Stimulated activated CD8-positive, alpha-beta memory T cell treated with anti-CD3 and anti-CD28 coated beads, Interleukin-4, amount 100 ng/mL, for 4 hours (primary cell): ENCODE data around the gene MICAL3.

Experiments used
- DNase-seq, 2 donors: peaks; one replicate each; pipeline ENCODE4 v3.0.0-alpha.2; 2020; ENCODE audit warnings: low read depth in 2 of 2, low spot score in 1 of 2

The MICAL3 gene

DNA sequence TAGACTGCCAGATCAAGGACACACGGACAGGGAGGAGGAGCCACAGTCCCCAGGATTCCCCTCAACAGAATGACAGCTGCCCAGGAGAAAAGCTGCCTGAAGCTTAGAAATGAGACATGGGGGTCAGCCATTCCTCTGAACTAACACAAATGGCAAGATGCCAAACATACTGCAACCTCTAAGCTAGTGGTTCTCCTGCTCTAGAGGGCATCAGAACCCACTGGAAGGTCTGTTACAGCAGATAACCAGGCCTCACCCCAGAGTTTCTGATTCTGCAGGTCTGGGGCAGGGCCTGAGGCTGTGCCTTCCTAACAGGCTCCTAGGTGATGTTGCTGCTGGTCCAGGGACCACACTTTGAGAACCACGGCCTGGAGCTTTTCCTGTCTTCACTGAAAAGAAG is 221.5 kb downstream of the MICAL3 start:
- DNase-seq: no peak

DNA sequence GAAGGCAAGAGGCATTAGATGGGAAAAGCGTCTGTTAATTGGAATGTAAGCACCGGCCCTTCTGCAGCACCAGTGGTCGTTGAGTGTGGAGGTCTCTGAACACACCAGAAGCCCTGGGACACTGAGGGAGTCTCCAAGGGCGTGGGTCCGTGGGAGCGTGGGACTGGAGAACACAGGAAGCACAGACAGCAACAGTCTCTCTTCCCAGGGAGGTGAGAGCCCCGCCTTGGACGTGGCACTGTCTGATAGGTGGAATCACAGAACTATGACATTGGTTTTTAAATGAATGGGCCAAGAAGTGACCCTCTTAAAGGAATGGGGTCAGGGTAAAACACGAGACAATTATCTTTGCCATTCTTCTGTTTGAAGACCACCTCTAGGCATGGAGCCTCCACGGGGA is 221.9 kb downstream of the MICAL3 start:
- DNase-seq: no peak

DNA sequence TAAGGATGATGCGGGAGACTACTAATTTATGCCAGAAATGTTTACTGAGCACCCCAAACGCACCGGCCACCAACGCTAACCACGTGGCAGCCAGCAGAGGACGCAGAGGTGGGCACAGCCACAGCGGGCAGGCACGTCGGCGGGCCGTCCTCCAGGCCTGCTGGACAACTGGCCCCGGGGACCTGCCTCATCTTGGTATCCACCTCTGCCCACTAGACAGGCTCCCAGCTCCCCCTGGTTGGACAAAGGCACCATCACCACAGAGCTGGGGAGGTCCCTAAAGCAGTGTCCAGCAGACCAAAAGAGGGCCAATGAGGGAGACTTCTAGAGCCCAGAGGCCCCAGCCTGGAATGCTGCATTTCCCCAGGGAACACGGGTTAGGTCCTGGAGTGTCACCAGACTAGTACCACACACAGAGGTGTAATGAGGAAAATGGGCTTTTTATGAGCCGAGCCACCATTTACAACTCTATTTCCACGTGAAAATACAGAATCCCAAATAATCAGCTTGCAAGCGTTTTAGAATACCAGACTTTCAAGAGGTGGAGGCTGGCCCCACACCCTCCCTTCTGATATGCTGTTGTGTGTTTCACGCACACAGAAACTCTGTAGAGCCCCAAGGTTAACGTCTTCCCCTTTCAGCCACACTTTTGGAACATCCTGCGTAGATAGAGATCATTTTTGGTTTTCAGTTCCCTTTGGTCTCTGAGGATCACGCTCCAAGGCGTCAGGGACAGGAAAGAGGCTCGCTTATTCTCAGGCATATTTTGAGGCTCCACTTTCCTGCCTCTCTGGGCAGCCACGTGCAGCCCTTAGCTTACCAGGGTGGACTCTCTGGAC is 226.4 kb downstream of the MICAL3 start:
- DNase-seq: no peak

DNA sequence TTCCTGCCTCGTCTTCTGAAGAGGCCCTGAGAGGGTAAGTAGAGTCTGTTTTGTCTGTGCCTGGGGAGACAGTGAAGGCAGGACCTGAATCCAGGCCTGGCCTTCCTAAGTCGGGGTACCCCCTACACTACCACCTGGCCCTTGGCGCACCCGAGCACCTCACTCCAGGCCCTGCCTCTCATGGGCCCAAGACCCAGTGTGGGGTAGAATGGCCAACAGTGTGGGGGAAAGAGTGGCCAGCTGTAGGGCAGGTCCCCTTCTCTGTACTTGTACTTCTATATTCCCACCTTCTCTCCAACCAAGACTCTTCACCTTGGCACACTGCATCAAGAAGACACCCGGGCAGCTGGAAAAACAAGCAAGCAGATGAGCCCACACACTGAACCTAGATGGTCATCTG is 227.7 kb downstream of the MICAL3 start:
- no peak for DNase-seq

DNA sequence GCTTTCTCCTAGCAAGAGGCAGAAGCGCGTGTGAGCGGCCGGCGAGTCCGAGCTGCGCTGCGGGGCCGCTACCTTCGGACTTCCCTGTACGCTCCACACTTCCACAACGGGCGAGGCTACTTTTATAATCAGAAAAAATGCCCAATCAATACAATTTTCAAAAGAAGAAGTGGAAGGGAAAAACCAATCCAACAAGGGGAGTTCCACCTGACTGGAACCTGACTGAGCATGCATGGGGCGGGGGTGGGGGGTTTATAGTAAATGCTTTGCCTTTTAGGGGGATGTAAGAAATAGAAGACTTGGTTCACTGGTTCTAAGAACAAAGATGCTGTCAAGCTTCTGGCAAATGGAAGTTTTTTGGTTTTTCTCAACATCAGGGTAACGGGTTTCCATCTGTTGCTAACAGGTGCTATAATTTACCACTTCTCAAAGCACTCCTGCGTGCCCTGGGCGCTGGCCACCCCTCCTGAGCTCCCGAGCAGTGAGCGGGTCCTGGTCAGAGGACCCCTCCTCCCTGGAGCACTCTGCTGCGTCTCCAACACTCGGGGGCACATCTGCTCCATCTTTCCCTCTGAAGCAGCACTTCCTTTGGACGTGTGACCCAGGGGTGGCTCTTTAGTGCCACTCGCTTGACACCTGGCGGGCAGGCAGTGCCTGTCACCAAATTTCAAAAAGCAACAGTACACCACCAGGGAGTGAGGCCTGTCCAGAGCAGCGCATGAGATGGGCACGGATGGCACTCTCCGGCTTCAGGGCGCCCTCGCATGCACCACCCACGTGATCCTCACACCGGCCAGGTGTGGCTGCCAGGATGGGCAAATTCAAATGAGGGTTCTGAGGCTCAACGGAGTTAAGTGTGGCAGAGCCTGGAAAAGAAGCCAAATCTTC is 228.5 kb downstream of the MICAL3 start:
- DNase-seq: no peak

DNA sequence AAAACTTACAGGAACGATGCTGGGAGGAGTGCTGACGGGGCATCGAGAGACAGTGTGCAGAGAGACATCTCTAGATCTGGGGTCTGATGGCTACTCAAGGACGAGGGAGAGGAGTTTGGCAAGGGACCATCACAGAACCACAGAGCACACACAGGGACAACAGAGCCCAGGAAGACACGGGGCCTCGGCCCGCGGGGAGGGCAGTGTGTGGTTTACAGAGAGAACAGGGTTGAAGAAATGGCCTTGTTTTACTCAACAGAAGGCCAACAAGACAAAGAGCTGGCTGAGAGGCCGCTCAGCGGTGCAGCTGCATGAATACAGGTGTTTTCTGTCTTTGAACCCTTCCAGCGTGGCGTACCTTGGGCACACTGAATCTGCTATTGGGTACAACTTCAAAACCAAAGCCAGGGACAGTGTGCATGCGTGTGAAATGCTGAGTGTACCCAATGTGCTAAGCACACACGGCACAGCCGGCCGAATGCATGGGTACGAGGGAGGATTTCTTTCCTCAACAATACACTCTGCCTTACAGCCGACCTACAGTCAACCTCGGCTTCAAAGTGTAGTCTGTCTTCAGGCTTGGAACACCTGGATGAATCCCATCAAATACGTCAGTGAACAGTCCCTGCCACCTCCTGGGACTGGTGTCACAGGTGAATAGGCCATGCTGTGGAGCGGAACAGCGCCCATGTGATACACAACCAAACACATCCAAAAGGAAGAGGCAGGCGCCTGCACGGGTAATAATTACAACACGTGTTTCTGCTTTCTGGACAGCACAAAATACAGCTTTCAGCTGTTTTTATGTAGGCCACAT is 229.4 kb downstream of the MICAL3 start:
- no peak for DNase-seq

DNA sequence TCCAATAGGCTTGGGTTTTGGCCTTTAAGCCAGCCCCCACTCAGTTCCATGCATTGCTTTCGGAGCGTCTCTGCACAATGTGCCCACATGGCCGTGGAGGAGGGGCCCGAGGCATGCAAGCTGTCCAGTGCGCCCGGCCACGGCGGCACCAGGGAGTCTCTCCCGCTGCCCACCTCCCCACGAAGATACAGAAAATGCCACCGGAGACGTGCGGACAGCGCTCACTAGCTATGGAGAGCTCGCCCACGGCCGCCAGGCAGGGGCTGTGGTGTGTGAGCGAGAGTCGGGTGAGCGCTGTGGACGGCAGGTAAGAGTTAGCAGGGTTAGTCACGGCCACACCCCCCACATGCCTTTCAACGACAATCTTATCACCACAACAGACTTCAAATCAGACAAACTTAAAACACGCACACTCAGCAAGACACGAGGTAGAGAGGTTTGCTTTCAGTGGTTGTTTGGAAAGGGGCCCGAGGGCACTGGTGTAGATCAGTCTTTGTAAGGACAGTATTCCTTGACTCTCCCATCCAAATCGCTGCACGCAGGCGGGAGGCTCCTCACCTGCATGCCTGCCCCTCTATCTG is 231.4 kb downstream of the MICAL3 start:
- no peak for DNase-seq

DNA sequence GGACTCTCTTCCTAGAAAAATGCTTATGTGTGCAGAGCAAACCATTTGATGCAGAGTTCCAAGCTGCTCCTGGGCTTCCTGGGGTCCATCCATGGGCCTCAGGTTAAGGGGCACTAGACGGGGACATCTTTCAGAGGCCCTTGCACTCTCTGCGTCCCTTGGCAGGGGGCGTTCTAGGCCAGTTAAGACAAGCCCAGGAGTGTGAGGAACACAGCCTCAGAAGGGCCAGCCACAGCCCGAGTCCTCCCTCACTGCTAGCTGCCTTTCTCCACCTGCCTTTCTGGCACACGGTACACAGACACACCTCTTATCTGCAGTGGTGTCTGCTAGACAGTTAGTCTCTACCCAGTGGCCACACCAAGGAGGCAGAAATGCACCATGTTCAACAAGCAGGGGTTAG is 232.1 kb downstream of the MICAL3 start:
- DNase-seq: no peak

DNA sequence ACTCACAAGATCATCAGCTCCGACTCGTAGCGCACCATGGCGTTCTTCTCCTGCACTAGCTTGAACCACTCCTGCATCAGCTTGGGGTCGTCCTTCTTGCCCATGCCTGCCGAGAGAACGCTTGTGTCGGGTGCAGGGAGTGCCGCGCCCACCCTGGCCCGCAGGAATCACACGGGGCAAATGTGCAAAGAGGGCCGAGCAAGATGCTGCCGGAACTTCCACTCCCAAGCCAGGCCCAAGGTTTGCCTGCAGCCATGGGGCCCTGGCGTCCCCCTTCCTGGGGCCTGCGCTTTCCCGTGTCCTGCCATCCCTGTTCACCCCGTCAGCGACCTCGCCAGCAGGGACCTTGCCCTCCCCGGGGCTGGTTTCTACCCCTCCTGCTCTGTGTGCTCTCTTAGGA is 233.2 kb downstream of the MICAL3 start:
- no peak for DNase-seq

DNA sequence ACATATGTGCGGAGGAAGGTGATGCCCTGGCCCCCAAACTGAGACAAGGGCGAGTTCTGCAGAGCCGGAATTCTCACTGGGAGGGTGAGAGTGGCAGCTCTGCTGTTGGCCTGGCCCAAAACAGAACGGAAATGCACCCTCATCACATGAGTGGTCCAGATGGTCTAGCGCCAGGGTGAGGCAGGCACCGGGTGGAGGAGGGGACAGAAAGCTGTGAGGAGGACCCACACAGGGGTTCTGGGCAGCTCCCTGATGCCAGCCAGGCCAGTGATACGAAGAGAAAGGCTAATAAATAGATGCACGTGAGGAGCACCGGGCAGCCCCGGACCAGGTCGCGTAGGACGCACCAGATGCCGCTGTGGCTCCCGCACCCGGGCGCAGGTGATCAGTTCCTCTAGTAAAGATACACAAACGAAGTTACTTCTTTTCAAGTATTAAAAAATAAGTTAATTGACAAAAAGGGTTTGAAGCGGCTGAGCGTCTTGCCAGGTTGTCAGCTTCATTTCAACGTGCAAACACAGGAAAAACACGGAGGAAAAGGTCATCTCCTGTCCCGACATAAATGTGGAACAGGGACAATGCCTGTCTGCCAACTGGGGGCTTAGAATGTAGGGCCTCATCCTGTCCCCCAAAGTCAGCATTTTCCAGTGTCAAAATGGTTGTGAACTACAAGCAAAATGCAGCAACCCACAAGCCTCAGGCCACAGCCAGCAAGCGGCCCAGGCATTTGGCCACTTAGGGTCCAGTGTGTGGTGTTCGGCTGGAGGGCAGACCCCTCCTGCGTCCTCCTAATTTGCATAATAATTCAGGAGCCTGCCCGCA is 234.8 kb downstream of the MICAL3 start:
- DNase-seq: no peak

DNA sequence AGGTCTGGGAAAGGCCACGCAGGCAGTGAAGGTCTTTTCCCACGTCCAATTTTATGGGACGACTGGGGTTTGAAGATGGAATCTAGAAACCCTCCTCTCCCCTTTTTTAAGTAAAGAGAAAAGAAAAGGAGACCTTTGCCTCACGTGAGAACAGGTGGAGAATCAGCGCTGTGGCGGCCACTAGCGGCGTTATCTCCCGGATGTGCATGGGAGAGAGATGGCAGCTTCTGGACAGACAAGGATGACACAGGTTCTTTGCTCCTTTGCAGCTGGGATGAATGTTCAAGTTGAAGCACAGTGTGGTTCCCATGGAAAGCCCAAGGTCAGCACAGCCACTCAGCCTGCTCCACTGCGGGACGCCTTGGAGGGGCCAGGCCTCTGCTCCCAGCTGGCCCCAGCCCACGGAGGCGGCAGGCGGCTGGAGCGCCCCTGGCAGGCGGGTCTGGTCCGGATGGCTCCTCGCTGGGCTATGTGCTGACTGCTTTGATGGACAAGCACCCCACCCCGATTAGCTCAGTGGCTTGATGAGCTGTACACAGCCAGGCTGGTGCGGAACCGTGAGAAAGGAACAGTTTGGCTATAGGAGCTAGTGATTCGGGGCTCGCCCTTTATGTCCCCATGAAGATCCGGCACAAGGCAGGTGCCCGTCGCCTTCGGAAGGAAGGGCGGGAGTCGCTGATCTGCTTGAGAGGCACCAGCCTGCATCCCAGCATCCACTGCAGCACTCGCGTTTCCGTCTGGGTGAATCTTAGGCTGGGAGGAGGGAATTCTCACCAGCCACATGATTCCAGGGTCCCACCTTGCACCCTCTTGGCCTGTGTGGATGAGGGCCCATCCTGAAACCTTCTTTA is 235.6 kb downstream of the MICAL3 start:
- no peak for DNase-seq

DNA sequence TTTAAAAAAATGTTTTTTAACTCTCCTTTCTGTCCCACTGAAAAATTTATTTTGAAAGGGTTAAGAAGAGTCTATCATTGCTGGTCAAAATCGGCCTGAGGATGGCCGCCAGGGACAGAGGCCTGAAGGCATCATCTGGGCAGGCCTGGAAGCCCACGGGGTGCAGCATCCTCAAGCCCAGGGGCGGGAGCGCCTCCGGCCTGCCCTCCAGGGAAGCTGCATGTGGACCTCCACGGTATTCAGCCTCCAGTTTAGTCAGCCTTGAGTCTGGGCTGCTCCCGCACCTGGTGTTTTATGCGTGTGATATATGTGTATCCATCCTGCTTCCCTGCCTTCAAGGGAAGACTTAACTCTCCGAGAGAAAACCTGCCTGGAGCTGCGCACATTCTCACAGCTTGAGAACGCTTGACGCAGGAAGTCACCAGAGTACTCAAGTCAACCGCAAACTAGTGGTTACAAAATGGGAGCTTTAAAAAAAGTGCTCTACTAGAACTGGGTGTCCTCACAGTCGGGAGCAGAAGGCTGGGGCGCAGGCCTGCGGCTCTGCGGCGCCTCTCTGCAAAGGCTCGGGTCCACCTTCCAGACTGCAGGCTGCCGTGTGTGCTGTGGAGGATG is 236.5 kb downstream of the MICAL3 start:
- no peak for DNase-seq

DNA sequence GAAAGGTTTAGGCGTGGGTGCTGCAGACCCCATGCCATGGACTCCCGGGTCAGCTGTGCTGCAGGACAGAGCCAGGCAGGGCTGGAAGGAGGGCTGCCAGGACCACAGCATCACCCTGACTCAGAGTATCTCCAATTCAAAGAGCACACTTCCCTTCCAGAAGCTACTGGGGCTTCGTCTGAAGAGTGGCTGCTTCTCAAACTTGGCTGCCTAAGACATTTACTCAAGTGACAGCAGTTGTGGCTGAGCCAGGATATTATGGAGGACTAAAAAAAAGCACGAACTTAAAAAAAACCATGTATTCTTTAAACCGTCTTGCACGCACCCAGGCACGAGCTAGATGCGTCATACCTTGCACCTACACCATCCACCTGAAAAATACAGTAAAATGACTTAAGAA is 237.1 kb downstream of the MICAL3 start:
- no peak for DNase-seq

DNA sequence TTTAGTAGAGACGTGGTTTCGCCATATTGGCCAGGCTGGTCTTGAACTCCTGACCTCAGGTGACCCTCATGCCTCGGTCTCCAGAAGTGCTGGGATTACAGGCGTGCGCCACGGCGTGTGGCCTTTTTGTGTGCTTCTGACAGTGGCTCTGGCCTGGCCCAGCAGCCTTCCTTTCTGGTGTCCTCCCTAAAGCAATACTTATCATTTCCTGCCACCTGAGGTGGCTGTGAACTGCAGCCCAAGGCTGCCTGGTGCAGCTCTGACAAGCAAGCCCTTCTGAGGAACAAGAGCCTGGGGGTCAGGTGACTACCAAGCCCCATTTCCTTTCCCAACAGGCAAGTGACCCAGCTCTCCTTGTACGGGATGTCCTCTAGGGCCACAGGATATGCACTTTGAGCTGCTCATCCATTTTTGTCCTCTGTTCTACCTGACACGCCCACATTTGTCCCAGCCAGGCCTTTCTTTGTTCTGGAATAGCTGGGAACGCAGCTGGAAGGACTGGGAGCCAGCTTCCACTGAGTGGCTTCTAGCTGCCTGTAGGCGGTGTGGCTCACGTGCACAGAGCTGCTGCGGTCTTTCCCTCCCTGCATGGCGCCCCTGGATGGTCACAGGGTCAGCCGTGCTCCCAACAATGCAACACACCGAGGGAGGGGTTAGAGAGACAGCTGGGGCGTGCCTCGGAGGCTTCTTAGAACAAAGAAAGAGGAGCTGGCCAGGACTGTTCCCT is 237.8 kb downstream of the MICAL3 start:
- DNase-seq: no peak

DNA sequence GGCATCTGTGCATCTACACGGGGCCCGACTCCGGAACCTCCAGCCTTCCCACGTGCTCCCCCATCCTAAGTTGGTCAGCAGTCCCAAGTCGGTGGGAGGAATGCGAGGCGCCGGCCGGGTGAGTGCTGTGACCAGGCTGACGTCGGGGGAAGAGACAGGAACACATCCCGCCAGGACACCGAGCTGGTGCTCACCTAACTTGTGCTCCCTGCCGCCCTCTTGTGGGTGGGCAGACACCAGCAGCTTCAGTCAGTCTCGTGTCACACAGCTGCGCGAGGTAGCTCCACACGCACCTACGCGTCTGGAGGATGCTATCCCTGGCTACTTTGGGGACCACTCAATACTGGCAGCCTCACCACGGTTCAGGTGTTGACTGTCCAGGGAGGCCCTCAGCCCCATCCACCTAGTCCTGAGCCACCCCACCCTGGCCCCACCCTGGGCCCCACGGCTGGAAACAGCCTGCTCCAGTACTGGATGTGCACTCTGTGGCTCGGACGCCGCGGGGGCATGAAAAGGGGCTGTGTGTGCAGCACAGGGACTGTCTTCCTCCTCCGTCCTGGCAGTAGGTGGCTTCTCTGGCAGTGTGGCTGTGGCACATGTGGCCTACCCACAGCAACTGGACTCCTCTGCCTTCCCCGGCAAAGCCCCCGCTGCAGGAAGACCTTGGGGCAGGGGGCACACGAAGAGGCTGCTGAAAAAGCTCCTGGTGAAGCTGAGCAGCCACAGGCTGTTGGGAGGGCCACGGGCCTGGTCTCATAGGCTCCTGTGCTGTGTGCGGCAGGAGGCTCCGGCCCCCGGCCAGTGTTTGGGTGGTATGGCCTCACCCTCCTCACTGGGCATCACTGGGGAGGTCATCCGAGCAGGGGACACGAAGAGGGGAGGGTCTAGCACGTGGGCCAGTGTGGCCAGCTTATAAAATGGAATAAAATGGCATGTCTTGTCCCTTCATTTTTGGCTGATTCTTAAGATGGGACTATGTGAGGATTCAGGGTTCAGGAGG is 238.9 kb downstream of the MICAL3 start:
- peak; percentile 38 to 49 for DNase-seq

DNA sequence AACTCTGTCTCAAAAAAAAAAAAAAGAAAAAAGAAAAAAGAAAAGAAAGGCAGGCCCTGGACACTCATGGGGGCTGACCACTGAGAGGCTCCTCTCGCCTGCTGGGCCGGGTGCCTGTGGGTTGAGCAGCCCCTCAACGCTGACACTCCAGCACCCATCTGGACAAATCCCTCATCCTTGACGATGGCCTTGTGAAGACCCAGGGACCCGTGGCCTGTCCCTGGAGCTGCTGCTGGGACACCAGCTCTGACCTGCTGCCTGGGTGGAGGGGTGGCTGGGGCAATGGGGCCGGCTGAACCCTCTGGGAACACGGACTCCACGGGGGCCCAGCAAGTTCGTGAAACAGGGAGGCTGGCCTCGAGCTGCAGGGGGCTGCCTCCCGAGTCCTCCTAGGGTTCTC is 239.6 kb downstream of the MICAL3 start:
- DNase-seq: no peak
